CMK (cell line): ENCODE results near the gene KCNJ12.
A peak's percentile ranks its signal among the peaks of the same experiment; 100 is the strongest.
"Not testable (repeated sequence)": the region's sequence is repeated elsewhere in the genome, so short reads cannot be mapped to it uniquely, and the experiment has no call there.

Source experiments
- DNase-seq: peaks from one replicate; pipeline ENCODE4 v3.0.0-alpha.2; 2010; ENCODE audit warnings: low read depth

KCNJ12 gene

GRCh38 chr17:21452377-21453143 is 76.4 kb downstream of the KCNJ12 start:
- DNase-seq: no peak

DNA sequence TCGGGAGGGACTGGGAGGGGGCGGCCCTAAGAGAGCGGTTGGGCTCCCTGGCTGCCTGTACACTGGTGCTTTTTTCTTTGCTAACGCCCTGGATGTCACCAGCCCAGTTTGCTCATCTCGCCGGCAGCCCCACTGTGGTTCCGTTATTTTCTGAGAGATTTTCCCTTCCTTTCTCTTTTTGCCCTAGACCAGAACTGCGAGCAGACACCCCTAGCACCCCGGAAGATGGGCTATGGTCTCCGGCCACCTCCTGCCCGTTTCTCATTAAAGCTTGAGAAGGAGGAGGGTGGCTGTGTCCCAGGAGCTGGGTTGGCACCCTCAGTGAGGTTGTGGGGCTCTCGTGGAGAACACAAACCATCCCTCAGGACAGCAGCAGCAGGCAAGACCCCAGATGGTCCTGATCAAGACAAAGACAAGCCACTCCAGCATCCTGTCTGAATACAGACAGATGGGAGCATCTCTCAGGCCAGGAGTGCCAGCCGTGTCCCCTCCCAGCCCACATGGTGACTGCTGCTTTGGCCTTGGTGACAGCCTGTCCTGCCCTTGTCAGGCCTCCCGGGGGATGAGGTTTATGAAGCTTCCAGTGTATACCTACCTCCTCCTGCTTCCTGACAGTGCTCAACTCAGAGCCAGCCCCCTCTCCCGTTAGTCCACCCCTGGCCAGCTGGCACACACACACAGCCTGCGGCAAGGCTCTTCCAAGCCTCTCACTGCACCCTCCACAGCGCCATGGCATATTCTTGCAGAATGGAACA is 77.2 kb downstream of the KCNJ12 start:
- DNase-seq: no peak

DNA sequence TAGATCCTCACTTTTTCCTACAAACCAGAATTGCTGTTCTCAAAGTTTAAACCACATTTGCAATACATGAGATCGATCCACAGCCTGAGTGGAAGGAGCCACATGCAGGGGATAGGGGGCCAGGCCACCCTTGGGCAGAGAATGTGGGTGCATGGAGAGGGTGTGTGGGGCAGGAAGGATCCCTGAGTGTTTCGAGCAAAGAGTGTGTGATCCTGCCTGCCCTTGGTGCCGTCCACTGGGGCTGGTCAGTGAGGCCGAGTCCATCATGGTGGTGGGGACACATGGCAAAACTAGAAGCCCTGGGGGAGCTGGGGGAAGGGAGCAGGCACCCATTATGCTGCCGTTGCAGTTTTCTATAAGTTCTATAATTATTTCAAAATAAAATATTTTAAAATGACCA is 77.8 kb downstream of the KCNJ12 start:
- DNase-seq: not testable (repeated sequence)

GRCh38 chr17:21454441-21454840 is 78.3 kb downstream of the KCNJ12 start:
- no peak for DNase-seq

- no peak for DNase-seq
Observed at GRCh38 chr17:21455761-21456160, 79.6 kb downstream of the KCNJ12 start.

DNA sequence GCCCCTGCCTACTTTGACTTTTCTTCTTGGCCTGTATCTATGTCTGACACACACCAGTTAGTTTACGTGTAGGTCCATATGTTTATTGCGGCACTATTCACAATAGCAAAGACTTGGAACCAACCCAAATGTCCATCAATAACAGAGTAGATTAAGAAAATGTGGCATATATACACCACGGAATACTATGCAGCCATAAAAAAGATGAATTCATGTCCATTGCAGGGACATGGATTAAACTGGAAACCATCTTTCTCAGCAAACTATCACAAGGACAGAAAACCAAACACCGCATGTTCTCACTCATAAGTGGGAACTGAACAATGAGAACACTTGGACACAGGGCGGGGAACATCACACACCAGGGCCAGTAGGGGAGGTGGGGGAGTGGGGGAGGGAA is 80.3 kb downstream of the KCNJ12 start:
- not testable (repeated sequence) for DNase-seq

DNA sequence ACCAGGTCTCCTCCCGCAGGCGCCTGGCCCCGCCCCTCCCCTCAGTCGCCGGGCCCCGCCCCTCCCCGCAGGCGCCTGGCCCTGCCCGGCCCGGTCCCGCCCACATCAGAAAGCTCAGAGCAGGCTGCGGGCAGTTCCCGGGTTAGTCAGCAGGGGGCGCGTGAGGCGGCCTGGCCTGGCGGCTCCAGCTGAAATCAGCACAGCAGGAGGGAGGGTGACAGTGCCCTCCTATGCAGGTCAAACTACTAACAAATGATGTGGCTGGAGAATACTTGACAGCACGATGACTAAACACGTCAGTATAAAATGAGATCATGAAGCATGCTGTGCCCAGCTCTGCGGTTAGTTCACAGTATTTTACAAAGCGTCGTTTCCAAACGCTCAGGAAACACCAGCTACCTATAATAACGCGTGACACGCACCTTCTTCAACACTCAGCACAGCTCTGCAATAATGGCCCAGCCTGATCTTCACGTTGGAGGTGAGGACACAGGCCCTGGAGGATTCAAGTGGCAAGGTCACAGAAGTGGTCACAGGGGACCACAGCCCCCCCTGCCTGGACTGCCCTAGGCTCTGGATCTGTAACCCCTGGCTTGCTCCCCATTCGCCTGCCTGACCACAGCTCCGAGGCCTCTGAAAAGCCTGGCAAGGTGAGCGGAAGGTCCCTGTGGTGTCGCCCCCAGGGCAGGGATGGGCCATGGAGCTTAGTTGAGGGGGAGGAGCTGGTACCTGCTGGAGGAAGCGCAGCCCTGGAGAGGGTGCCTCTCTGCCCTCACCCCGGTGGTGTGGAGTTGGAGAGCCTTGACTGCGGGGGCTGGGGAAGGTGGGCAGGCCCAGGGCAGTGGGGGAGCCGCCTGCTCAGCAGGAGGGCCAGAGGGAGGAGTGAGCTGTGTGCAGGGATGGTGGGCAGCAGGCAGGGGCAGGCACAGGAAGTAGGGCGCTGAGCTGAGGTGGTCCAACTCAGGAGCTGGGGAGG is 81.2 kb downstream of the KCNJ12 start:
- peak; percentile 70 for DNase-seq

GRCh38 chr17:21458054-21458453 is 81.9 kb downstream of the KCNJ12 start:
- DNase-seq: no peak

- no peak for DNase-seq
Observed at GRCh38 chr17:21459536-21459935, 83.4 kb downstream of the KCNJ12 start.

- no peak for DNase-seq
Observed at GRCh38 chr17:21460358-21460757, 84.2 kb downstream of the KCNJ12 start.

DNA sequence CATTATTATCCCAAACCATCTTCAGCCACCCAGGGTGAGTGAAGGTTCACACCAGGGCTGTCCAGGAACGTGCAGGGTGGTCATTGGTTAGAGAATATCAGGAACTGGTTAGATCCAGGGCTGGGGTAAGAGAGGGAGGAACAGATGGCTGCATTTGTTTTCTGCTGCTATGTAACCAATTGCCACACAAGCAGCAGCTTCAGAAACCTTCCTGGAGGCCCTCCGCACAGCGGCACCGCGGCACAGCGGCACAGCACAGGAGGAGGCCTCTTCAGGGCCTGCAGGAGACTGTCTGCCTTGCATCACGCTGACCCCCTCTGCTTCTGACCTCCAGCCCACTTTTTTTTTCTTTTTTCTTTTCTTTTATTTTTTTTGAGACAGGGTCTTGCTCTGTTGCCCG is 86.1 kb downstream of the KCNJ12 start:
- no peak for DNase-seq

DNA sequence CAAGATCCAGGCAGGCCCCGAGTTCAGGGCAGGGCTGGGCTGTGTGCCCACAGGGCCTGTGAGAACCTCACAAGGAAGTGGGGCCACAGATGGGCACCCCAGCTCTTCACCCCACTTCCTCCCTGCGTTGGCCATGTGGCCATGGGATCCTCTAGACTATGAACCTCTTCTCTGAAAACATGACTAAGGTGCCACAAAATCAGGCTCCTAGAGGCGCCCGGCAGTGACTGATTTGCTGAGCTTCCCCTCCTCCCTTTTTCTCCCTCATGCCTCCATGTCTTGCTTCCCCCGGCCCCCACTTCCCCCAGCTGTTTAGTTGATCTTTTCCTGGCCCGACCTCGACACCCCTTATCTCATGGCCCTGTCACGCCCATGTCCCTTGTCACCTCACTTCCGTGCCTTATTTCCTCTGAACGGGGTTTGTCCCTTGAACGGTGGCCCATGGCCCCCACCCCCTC is 87.1 kb downstream of the KCNJ12 start:
- DNase-seq: peak; percentile 55

DNA sequence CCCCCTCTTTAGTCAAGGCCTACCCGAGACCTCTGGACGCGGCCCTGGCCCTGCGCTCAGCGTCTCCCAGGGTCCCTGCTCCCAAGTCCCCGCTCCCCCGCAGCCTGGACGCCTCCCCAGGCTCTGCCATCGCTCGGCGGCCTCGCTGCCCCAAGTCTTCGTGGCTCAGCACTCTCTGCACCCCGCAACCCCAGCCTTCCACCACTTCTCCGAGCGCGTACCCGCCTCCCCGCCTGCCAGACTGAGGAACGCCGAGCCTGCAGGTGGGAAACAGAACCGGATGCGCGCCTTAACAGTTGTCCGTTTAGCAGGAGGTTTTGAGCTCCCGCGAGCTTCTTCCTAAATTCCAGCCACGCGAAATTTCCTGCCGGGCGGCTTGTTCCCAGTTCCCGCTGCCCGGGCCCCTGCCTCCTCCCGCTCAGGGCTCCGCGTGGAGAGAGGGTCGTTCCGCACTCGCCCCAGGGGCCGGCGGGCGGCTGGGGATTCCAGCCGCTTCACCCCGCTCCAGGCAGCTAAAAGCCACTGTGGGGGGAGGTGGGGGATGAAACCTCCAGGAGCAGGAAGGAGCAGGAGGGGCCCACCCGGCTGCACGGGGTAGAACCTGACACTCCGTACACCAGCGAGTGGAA is 87.7 kb downstream of the KCNJ12 start:
- DNase-seq: no peak

DNA sequence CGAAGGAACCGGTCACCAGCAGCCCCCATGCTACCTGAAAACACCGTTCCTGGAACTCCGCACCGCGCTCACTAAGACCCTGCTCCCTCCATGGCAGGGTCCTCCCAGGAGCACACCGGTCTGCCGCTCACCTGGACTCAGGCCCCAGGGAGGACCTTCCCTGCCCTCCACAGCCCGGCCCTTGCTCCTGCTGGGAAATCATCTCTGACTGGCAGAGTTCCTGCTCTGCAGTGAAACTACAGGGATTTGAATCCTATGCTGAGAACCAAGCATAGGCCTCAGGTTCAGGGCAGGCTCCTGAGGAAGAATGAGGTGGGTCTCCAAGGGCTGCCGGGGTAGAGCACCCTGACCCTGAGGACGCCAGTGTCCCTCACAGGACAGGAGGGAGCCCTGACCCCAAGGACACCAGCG is 88.5 kb downstream of the KCNJ12 start:
- no peak for DNase-seq

GRCh38 chr17:21466550-21466949 is 90.4 kb downstream of the KCNJ12 start:
- DNase-seq: no peak

- DNase-seq: no peak
Observed at GRCh38 chr17:21467196-21467595, 91.0 kb downstream of the KCNJ12 start.

- DNase-seq: no peak
Observed at GRCh38 chr17:21467739-21468490, 91.8 kb downstream of the KCNJ12 start.
